Measurements from ENCODE around the gene CCNB1.
"Not testable (repeated sequence)": the region's sequence is repeated elsewhere in the genome, so short reads cannot be mapped to it uniquely, and the experiment has no call there.

The CCNB1 gene

DNA sequence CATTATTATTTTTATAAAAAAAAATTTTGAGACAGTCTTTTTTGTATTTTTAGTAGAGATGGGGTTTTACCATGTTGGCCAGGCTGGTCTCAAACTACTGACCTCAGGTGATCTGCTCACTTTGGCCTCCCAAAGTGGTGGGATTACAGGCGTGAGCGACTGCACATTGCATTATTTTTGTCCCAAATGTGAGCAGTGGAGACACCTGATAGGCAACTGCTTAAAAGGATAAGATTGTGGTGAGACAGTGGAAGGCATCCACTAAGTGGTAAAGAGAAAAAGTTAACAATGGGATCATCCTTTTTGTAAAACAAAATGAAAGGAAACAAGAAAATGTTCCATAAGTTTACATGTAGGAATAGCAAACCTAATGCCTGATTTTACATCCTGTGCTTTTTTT is 20.4 kb downstream of the CCNB1 start:
- no peak for DNase-seq

DNA sequence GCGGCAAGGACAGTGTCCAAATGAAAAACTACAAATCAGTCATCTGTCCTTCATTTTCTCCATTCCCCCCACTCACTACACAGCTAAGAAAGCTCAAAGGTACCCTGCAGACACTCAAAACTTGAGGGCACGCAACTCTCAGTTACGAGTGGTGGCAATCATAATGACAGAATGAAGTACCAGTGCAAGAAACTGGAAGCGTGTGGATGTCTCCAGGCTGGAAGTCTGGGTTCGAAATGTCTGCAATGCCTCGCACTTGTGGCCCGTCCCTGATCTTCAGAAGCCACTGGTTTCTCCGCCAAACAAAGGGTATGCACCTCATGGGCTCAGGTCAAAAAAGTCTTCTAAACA is 21.8 kb downstream of the CCNB1 start:
- no peak for DNase-seq

DNA sequence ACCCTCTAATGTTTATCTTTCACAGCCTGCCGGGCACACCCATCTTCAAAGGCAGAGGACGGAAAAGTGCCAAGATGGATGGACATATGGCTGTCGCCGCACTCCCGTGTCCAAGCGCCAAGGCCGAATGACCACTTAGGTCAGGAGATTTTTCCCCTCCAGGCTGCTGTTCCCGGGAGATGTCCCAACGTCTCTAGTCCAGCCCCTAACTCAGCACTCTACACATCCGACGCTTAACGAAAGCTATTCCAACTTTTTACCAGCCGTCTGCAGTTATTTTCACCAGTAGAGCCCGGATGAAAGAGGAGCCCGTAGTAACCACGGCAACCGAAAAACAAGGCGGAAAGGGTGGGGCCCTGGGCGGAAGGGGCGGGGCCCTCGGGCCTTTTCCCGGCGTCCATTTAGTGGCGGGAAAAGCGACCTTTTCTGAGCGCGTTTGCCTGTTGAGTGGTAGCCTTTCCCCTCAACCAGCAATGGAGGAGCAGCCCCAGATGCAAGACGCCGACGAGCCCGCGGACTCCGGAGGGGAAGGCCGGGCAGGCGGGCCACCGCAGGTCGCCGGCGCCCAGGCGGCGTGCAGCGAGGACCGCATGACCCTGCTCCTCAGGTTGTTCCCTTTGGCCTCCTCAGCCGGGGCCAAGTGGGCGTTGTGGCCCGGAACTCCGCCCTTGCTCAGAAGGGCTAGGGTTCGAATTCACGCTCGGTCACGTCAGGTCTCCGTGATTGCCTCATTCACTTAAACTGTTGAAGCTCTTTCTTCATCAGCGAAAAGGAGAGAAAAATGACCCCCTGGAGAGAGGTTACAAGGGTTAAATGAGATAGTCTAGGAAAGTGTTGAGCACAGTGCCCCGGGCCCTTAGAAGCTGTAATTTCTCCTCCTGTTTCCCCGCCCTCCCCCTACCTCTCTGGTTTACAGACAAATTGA is 22.5 kb downstream of the CCNB1 start, which contains the start of gene CENPH:
TSS of gene CENPH (plus strand) at position 422 of the 925 bp plus-strand sequence. CDS start at position 474, 52 bp downstream.
- DNase-seq, result peak; percentile 92 to 94

DNA sequence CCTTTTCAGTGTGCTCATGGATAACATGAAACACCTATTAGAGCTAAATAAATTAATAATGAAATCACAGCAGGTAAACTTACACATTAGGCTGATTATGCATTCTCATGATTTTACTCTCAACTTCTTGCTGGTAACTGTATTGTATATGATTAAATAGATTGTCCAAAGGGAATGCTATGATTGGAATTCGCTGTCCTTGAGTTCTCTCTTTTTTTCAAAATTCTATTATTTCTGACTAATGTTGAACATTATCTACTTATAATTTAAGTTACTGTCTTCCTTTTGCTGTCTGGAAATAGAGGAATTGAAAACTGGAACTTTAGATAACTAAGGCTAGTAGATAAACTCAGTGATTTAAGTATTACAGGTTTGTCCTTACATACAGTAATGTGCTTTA is 35.5 kb downstream of the CCNB1 start:
- no peak for DNase-seq

DNA sequence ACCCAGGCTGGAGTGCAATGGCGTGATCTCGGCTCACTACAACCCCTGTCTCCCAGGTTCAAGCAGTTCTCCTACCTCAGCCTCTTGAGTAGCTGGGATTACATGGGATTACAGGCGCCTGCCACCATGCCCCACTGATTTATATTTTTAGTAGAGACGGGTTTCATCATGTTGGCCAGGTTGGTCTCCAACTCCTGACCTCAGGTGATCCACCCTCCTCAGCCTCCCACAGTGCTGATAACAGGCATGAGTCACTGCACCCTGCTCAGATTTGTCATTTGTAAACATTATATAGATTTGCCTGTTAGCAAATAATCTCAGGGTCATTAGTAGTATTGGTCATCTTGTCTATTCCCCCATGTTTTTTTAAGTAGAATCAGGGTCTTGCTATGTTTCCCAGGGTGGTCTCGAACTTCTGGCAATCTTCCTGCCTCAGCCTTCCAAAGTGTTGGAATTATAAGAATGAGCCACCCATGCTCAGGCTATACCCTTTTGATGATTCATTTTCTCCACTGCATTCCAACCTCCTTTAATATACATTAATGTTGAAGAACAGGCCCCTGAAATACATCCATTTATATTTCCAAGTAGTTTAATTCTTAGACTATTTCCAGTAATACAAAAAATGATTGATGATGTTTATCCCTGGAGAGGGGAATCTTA is 39.7 kb downstream of the CCNB1 start:
- DNase-seq, result no peak

DNA sequence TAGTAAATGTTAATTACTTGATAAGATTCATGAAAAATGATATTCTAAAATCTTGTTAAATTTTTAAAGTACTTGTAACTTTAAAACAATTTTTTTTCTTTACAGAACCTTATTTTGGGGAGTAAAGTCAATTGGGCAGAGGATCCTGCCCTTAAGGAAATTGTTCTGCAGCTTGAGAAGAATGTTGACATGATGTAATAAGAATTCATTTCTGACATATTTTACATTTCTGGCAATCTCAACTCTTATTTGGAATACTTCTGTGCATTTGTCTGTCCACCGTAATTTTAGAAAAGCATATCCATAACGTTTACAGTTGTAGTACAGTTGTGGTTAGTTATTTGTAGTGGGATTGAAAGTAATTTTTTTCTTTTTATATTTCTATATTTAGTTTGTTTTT is 42.7 kb downstream of the CCNB1 start:
- no peak for DNase-seq

DNA sequence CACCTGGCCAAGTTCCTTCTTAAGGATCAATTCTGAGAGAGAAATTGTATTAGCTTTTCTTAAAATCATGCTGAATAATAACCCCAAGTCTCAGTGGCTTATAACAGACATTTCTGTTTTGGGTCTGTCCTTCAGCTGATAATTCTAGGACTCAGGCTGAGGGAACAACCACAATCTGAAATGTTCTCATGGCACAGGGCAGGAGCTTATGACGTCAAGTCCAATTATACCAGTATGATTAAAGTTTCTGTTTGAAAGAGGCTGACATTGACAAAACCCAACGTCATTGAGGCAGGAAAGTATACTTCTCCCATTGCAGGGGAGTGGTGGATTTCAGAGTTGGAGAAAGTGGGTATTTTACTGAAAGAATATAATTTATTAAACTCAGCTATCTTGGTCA is 44.2 kb downstream of the CCNB1 start:
- no peak for DNase-seq

DNA sequence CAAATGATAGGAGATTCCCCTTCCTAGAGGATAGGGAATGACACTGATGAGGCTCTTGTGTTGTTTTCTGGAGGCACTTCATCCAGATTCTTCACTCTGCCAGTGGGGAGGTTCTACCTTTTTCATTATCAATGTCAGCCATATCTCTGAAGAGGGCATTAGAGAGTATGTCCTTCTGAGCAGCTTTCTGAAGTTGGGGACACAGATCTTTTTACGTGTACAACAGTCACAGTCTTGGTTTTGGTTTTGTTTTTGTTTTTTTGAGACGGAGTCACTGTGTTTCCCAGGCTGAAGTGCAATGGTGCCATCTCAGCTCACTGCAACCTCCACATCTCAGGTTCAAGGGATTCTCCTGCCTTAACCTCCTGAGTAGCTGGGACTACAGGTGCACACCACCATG is 45.1 kb downstream of the CCNB1 start:
- DNase-seq, result no peak

DNA sequence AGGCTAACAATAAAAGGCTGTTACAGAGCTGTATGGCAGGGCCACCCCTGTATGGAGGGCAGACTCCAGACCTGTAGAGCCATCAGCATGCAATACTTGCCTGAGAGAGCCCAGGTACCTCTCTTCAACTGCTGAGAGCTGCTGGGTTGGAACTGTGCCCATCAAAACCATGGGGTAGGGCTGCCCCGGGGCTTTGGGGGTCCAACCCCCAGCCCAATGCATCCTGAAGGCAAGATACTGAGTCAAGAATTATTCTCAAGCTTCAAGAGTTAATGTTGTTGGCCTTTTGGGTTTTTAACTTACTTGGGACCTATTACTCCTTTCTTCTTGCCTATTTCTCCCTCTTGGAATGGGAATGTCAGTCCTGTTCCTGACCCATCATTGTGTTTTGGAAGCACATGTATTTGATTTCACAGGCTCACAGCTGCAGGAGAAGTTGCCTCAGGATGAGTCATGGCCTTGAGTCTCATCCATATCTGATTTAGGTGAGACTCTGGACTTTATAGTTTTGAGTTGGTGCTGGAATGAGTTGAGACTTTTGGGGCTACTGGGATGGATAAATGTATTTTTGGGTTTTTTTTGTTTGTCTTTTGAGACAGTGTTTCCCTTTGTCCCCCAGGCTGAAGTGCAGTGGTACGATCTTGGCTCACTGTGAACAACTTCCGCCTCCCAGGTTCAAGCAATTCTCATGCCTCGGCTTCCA is 46.7 kb downstream of the CCNB1 start:
- no peak for DNase-seq

DNA sequence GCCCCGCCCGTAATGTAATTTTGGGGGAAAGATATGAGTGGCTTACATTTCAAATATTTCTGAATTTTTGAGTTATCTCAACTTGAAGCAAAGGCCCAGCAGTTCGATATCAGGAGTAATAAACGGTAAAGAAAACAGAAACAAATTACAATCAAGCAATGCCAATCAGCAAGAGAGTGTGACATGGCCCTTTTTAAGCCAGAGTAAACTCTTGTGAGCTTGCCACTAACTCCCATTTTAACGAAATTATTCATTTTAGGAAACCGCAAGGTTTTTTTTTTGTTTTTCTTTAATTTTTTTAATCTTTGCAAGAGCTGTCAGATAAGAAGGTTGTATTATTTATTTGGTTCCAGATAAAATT is 50.2 kb downstream of the CCNB1 start:
- DNase-seq, result no peak

DNA sequence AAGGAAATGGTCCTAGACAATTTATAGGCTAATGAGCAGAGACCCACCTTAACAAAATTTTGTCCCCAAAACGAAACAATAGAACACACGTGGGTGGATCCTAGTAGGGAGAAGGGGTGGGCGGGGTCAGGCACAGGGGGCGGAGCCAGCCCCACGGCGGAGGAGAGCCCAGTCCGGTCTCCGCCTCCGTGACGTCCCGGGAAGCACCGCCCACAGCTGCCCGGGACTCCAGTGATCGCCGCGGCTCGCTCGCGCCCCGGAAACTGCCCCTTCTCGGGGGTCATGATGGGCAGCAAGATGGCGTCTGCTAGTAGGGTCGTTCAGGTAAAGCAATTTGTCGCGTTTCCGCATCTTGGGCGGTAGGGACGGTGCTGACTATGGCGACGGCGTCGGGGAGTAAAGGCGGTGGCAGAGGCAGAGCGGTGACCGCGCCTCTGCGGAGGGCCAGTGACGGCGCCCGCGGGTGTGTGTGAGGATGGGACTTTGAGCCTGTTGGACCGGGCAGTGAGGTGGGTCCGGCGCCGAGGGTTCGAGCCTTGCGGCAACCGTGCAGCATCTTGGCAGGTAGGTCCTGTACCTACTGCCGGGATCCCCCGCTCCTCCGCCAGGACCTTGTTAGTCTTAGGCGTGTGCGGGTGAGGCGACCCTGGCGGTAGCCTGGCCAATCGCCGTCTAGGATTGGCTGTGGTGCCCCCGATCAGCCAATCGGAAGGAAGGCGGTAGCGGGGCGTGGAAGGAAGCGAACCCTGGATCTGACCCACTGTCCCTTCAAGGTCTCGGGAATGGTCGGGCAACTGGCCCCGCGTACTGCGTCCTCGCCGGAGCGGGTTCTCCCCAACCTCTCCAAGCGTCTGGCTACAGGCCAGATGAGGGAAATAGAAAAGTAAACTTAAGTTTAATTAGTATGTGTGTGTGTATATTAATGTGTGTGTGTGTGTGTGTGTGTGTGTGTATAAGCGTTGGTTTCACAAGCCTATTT is 50.9 kb downstream of the CCNB1 start:
- peak; percentile 94 to 96 for DNase-seq

DNA sequence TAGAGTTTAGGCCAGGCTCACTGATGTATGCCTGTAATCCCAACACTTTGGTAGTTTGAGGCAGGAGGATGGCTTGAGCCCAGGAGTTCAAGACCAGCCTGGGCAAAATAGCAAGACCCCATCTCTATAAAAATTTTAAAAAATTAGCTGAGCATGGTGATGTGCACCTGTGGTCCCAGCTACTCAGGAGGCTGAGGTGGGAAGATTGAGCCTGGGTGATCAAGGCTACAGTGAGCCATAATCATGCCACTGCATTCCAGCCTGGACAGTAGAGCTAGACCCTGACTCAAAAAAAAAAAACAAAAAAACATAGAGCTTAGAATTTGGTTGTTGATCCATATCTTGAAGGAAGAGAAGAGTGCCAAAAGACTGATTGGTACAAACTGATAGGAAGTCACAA is 53.0 kb downstream of the CCNB1 start:
- DNase-seq, result no peak

DNA sequence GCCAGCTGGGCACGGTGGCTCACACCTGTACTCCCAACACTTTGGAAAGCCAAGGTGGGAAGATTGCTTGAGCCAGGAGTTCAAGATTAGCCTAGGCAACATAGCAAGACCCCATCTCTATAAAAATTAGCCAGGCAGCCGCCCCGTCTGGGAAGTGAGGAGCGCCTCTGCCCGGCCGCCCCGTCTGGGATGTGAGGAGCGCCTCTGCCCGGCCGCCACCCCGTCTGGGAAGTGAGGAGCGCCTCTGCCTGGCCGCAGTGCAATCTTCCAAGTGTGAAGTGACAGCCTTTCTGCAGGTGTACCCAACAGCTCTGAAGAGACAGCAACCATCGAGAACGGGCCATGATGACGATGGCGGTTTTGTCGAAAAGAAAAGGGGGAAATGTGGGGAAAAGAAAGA is 53.4 kb downstream of the CCNB1 start:
- DNase-seq, result not testable (repeated sequence)

DNA sequence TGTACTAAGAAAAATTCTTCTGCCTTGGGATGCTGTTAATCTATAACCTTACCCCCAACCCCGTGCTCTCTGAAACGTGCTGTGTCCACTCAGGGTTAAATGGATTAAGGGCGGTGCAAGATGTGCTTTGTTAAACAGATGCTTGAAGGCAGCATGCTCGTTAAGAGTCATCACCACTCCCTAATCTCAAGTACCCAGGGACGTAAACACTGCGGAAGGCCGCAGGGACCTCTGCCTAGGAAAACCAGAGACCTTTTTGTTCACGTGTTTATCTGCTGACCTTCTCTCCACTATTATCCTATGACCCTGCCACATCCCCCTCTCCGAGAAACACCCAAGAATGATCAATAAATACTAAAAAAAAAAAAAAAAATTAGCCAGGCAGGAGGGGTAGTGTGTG is 53.9 kb downstream of the CCNB1 start:
- DNase-seq, result not testable (repeated sequence)

DNA sequence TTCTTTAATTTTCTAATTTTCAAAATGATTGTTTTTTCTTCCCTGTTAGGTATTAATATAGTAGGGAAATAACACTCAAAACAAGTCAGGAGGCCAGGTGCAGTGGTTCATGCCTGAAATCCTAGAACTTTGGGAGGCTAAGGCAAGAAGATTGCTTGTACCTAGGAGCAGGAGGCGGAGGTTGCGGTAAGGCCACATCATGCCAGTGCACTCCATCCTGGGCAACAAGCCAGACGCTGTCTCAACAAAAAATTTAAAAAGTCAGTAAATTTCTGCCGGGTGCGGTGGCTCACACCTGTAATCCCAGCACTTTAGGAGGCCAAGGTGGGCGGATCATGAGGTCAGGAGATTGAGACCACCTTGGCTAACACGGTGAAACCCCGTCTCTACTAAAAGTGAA is 57.6 kb downstream of the CCNB1 start:
- DNase-seq, result no peak

DNA sequence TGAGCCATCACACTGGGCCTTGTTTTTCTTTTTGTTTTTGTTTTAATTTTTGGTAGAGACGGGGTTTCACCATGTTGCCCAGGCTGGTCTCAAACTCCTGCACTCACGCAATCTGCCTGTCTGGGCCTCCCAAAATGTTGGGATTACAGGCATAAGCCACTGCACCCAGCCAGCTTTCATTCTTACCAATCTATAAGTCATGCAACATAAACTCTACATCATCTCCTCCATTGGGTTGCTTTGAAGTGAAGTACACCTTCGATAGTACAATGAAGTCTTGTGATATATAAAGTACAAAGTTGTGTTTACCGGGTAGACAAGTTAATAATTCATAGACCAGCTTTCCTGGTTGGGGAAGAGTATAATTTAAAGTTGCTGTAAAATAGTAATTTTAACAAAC is 58.9 kb downstream of the CCNB1 start:
- no peak for DNase-seq
